Stomach (tissue), 4 donors: Measurements from ENCODE around the gene EDEM2.
"Not testable (repeated sequence)": the region's sequence is repeated elsewhere in the genome, so short reads cannot be mapped to it uniquely, and the experiment has no call there.

Experiments used
- POLR2A ChIP-seq, 4 donors: fragments of 450-650 bp; IDR thresholded peaks; one replicate each; pipeline ENCODE4 v1.6.1; 2016; ENCODE audit warnings: antibody characterized with exemption in 4 of 4, control low read depth in 2 of 4, mild to moderate bottlenecking in 1 of 4, moderate library complexity in 1 of 4
- POLR2AphosphoS5 ChIP-seq, 3 donors: sonication (generic); formaldehyde crosslinking; IDR thresholded peaks; one replicate each; pipeline ENCODE4 v1.6.1; 2016; ENCODE audit warnings: antibody characterized with exemption in 3 of 3
- TF ChIP-seq, protein P1 (sequence below), 7 experiments: fragments of 450-650 bp in 4 of 7; fragments of 200-600 bp in 3 of 7; sonication (generic) in 3 of 7; IDR thresholded peaks; one replicate each; pipeline ENCODE4 v1.5.1; 2016 to 2019; ENCODE audit warnings: antibody characterized with exemption in 7 of 7, control low read depth in 2 of 7, mild to moderate bottlenecking in 1 of 7

DNA sequence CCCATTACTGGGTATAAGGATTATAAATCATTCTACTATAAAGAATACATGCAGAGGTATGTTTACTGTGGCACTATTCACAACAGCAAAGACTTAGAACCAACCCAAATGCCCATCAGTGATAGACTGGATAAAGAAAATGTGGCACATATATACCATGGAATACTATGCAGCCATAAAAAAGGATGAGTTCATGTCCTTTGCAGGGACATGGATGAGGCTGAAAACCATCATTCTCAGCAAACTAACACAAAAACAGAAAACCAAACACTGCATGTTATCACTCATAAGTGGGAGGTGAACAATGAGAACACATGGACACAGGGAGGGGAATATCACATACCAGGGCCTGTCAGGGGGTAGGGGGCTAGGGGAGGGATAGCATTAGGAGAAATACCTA is 17.4 kb upstream of the EDEM2 start:
- TF ChIP-seq POLR2A, POLR2AphosphoS5 (IDR thresholded peaks at IDR 0.05): not testable (repeated sequence)
- TF ChIP-seq, protein P1, sequence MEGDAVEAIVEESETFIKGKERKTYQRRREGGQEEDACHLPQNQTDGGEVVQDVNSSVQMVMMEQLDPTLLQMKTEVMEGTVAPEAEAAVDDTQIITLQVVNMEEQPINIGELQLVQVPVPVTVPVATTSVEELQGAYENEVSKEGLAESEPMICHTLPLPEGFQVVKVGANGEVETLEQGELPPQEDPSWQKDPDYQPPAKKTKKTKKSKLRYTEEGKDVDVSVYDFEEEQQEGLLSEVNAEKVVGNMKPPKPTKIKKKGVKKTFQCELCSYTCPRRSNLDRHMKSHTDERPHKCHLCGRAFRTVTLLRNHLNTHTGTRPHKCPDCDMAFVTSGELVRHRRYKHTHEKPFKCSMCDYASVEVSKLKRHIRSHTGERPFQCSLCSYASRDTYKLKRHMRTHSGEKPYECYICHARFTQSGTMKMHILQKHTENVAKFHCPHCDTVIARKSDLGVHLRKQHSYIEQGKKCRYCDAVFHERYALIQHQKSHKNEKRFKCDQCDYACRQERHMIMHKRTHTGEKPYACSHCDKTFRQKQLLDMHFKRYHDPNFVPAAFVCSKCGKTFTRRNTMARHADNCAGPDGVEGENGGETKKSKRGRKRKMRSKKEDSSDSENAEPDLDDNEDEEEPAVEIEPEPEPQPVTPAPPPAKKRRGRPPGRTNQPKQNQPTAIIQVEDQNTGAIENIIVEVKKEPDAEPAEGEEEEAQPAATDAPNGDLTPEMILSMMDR (IDR thresholded peaks at IDR 0.05): not testable (repeated sequence)
